Vagina (tissue), 2 donors: Measurements from ENCODE around the gene SPIRE2. TPM values are rescaled to one million over a fixed set of nuclear protein-coding genes. Genes with fewer than 3 reads are reported as not detected.
"Not testable (repeated sequence)": the region's sequence is repeated elsewhere in the genome, so short reads cannot be mapped to it uniquely, and the experiment has no call there.

Source experiments
- DNase-seq, 2 donors: peaks; one replicate each; pipeline ENCODE4 v3.0.0-alpha.2; 2017; ENCODE audit errors: extremely low spot score in 2 of 2
- H3K27ac ChIP-seq: fragments of 200-600 bp; sonication (generic); one replicate; pipeline ENCODE4 v1.5.1; 2019
- H3K27me3 ChIP-seq: fragments of 200-600 bp; sonication (generic); one replicate; pipeline ENCODE4 v1.5.1; 2019
- H3K36me3 ChIP-seq, 2 donors: fragments of 200-600 bp; sonication (generic); one replicate each; pipeline ENCODE4 v1.5.1; 2017 to 2019
- H3K4me1 ChIP-seq: fragments of 200-600 bp; sonication (generic); one replicate; pipeline ENCODE4 v1.5.1; 2019
- H3K4me3 ChIP-seq, 2 donors: fragments of 200-600 bp; sonication (generic); 1 replicate in 1 of 2; 2 replicates in 1 of 2; pipeline ENCODE4 v1.5.1; 2016 to 2019
- H3K9me3 ChIP-seq: fragments of 200-600 bp; sonication (generic); one replicate; pipeline ENCODE4 v1.5.1; 2019
- POLR2A ChIP-seq, 2 donors: fragments of 450-650 bp; IDR thresholded peaks; one replicate each; pipeline ENCODE4 v1.6.1; 2017; ENCODE audit warnings: antibody characterized with exemption in 2 of 2, mild to moderate bottlenecking in 2 of 2, moderate library complexity in 2 of 2
- POLR2AphosphoS5 ChIP-seq, 2 donors: sonication (generic); formaldehyde crosslinking; IDR thresholded peaks; one replicate each; pipeline ENCODE4 v1.9.0; 2017; ENCODE audit warnings: antibody characterized with exemption in 2 of 2, mild to moderate bottlenecking in 2 of 2, low read depth in 1 of 2; ENCODE audit not compliant: insufficient read depth in 1 of 2
- intact Hi-C: fragments of 100-400 bp; cut with DNase I; formaldehyde crosslinking; loops from one replicate; pipeline ENCODE4 v1.15.1; 2023
- total RNA-seq: library from RNA; depleted of rRNA; stranded (reverse); fragments of >200 nt; gene quantifications from one replicate; pipeline ENCODE4 v1.2.3, GENCODE V29; 2016
- TF ChIP-seq, protein P1 (sequence below), 3 experiments: fragments of 450-650 bp in 2 of 3; fragments of 200-600 bp in 1 of 3; sonication (generic) in 1 of 3; IDR thresholded peaks; one replicate each; pipeline ENCODE4 v1.5.1; 2017 to 2019; ENCODE audit warnings: antibody characterized with exemption in 3 of 3, mild to moderate bottlenecking in 2 of 3, moderate library complexity in 2 of 3

SPIRE2 gene
- total RNA-seq, 1 donor from 2014 or later, result 2.2 TPM

DNA sequence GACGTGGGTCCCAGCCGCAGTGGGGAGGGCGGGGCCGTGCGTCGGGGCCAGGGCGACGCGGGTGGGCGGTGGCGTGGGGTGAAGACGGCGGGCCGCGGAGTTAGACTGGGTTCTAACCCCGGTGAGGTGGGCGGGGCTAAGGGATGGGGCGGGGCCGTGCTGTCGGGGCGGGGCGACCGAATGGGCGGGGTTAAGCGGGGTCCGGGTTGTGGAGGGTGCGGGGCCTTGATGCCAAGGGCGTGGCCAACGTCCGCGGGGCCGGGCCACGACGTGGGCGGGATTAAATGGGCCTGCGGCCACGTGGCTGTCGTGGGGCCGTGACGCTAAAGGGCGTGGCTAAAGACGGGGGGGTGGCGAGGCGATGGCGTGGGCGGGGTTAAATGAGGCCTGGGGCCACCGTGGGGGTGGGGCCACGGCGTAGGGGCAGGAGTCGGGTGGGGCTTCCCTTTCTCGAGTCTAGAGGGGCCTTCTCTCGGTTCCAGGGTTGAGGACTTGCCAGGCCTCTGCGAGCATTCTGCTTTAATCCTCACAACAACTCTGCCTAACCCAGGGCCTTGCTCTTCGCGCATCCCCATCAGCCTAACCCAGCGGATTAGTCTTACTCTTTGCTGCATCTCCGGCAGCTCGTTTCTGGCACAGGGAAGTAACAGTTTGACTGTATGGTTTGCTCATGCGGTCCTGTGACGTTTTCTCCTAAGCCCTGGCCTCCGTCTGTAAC is 45.9 kb downstream of the SPIRE2 start:
- no peaks in the 10 kb centered on the region for H3K27me3 ChIP-seq
- no peaks in the 10 kb centered on the region for H3K9me3 ChIP-seq
- peaks cover 26% of the 10 kb centered on the region for H3K4me1 ChIP-seq
- peak in 1 of 2 donors; percentile 97 for DNase-seq
- H3K4me3 ChIP-seq, result peak overlapping the region; percentile 97 to 99
- TF ChIP-seq, protein P1, sequence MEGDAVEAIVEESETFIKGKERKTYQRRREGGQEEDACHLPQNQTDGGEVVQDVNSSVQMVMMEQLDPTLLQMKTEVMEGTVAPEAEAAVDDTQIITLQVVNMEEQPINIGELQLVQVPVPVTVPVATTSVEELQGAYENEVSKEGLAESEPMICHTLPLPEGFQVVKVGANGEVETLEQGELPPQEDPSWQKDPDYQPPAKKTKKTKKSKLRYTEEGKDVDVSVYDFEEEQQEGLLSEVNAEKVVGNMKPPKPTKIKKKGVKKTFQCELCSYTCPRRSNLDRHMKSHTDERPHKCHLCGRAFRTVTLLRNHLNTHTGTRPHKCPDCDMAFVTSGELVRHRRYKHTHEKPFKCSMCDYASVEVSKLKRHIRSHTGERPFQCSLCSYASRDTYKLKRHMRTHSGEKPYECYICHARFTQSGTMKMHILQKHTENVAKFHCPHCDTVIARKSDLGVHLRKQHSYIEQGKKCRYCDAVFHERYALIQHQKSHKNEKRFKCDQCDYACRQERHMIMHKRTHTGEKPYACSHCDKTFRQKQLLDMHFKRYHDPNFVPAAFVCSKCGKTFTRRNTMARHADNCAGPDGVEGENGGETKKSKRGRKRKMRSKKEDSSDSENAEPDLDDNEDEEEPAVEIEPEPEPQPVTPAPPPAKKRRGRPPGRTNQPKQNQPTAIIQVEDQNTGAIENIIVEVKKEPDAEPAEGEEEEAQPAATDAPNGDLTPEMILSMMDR (IDR thresholded peaks at IDR 0.05), result no peak
- TF ChIP-seq POLR2AphosphoS5 (IDR thresholded peaks at IDR 0.05; ENCODE audit: insufficient read depth in 1 of 2, low read depth in 1 of 2) (no peak), POLR2A (IDR thresholded peaks at IDR 0.05) (no peak)
- intact Hi-C loops, result no loop called here
- peak overlapping the region; percentile 100 for H3K27ac ChIP-seq
- H3K36me3 ChIP-seq, result peaks cover 0 to 8% of the 10 kb centered on the region in 2 donors

DNA sequence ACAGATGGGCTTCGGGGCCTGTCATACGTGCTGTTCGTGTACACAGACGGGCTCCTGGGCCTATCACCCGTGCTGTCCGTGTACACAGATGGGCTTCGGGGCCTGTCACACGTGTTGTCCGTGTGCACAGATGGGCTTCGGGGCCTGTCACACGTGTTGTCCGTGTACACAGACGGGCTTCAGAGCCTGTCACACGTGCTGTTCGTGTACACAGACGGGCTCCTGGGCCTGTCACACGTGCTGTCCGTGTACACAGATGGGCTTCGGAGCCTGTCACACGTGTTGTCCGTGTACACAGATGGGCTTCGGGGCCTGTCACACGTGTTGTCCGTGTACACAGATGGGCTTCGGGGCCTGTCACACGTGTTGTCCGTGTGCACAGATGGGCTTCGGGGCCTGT is 50.8 kb downstream of the SPIRE2 start:
- Histone ChIP-seq H3K4me1 (peaks cover 26% of the 10 kb centered on the region), H3K36me3 (peaks cover 0 to 43% of the 10 kb centered on the region in 2 donors)
- DNase-seq, H3K4me3 ChIP-seq, H3K9me3 ChIP-seq, H3K27me3 ChIP-seq, H3K27ac ChIP-seq, intact Hi-C loops: not testable (repeated sequence)

- TF ChIP-seq, protein P1 (IDR thresholded peaks at IDR 0.05), result no peak
- TF ChIP-seq POLR2AphosphoS5 (IDR thresholded peaks at IDR 0.05; ENCODE audit: insufficient read depth in 1 of 2, low read depth in 1 of 2) (no peak), POLR2A (IDR thresholded peaks at IDR 0.05) (no peak)
- Histone ChIP-seq H3K27me3 (no peaks in the 10 kb centered on the region), H3K4me1 (peaks cover 18% of the 10 kb centered on the region), H3K9me3 (no peaks in the 10 kb centered on the region), H3K27ac (no peak overlapping the region), H3K4me3 (no peak overlapping the region), H3K36me3 (peaks cover 0 to 56% of the 10 kb centered on the region in 2 donors)
- DNase-seq, result no peak
- intact Hi-C loops, result no loop called here
These were observed 52.4 kb downstream of the SPIRE2 start for GRCh38 chr16:89880477-89881367.

DNA sequence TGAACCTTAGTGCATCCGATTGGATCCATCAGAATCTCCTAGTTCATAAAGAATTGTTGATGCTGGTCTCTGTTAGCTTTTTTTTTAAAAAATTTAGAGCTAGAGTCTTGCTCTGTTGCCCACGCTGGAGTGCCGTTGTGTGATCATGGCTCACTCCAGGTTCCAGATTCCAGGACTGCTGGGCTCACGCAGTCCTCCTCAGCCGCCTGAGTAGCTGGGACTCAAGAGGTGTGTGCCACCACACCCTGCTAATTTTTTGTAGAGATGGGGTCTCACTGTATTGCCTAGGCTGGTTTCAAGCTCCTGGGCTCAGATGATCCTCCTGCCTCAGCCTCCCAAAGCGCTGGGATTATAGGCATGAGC is 53.1 kb downstream of the SPIRE2 start:
- H3K27ac ChIP-seq, result no peak overlapping the region
- no peaks in the 10 kb centered on the region for H3K27me3 ChIP-seq
- TF ChIP-seq POLR2AphosphoS5 (IDR thresholded peaks at IDR 0.05; ENCODE audit: insufficient read depth in 1 of 2, low read depth in 1 of 2), result no peak
- TF ChIP-seq, protein P1 (IDR thresholded peaks at IDR 0.05), result no peak
- no peak for TF ChIP-seq POLR2A (IDR thresholded peaks at IDR 0.05)
- intact Hi-C loops, result no loop called here
- no peaks in the 10 kb centered on the region for H3K9me3 ChIP-seq
- peaks cover 12% of the 10 kb centered on the region for H3K4me1 ChIP-seq
- H3K4me3 ChIP-seq, result no peak overlapping the region
- peaks cover 0 to 62% of the 10 kb centered on the region in 2 donors for H3K36me3 ChIP-seq
- DNase-seq, result no peak

DNA sequence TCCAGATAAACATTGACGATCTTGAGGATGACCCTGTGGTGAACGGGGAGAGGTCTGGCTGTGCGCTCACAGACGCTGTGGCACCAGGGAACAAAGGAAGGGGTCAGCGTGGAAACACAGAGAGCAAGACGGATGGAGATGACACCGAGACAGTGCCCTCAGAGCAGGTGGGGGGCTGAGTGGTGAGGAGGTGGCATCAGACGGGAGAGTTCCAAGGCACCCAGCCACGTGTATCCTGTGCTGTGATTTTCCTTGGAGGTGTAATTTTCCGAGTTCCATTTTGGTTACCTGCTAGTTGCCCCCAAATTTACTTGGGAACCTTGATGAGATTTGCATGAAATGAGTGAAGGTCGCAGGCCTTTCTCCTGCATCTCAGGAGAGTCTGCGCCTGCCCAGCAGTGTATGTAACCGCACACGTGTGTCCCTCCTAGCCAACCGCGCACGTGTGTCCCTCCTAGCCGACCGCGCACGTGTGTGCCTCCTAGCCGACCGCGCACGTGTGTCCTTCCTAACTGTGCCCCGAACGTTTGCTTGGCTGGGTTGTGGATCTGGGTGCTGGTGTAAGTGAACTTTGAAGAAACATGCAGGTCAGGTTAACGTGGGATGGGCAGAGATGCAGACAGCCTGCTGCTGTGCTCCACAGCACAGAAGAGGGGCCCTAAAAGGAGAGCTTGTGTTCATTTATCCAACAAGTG is 55.2 kb downstream of the SPIRE2 start:
- Histone ChIP-seq H3K27ac (no peak overlapping the region), H3K27me3 (no peaks in the 10 kb centered on the region), H3K4me1 (peaks cover 10% of the 10 kb centered on the region), H3K4me3 (no peak overlapping the region), H3K9me3 (no peaks in the 10 kb centered on the region), H3K36me3 (peaks cover 0 to 81% of the 10 kb centered on the region in 2 donors)
- DNase-seq, result no peak
- no peak for TF ChIP-seq POLR2AphosphoS5 (IDR thresholded peaks at IDR 0.05; ENCODE audit: insufficient read depth in 1 of 2, low read depth in 1 of 2)
- no peak for TF ChIP-seq POLR2A (IDR thresholded peaks at IDR 0.05)
- TF ChIP-seq, protein P1 (IDR thresholded peaks at IDR 0.05), result no peak
- intact Hi-C loops, result no loop called here
